Measurements from ENCODE around the gene FYB2. TPM values are rescaled to one million over a fixed set of nuclear protein-coding genes. Genes with fewer than 3 reads are reported as not detected.

FYB2 gene
- total RNA-seq, 1 experiment from 2014 or later: 0.47 TPM

DNA sequence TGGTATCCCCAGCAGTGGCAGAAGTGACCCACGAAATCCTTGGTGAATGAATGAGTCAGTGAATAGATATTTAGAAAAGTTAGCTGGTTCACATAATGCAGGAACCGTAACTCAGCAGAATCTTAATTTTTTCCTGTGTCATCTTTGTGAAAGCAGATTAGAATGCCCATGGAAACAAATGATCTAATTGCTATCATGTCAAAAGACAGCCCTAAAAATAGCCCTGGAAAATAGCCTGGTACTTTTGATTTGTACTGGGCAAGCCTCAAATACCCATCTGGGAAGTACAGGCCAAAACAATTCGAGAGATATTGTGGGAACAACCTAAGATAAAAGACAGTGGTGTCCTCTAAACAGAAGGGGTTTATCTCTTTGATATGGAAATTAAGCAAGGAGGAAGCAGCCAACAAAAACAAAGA, 21.1 kb downstream of the FYB2 start:
- TF ChIP-seq, protein P1, sequence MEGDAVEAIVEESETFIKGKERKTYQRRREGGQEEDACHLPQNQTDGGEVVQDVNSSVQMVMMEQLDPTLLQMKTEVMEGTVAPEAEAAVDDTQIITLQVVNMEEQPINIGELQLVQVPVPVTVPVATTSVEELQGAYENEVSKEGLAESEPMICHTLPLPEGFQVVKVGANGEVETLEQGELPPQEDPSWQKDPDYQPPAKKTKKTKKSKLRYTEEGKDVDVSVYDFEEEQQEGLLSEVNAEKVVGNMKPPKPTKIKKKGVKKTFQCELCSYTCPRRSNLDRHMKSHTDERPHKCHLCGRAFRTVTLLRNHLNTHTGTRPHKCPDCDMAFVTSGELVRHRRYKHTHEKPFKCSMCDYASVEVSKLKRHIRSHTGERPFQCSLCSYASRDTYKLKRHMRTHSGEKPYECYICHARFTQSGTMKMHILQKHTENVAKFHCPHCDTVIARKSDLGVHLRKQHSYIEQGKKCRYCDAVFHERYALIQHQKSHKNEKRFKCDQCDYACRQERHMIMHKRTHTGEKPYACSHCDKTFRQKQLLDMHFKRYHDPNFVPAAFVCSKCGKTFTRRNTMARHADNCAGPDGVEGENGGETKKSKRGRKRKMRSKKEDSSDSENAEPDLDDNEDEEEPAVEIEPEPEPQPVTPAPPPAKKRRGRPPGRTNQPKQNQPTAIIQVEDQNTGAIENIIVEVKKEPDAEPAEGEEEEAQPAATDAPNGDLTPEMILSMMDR (conservative IDR thresholded peaks at IDR 0.05; ENCODE audit: low read depth, low read length): no peak
- no peak for TF ChIP-seq EZH2 (IDR thresholded peaks at IDR 0.05; ENCODE audit: borderline replicate concordance, low read depth, low read length, poor library complexity, severe bottlenecking)
- peaks cover 4% of the 10 kb centered on the region for H3K27me3 ChIP-seq (replicated peaks; ENCODE audit: insufficient read depth, low read depth, low read length, poor library complexity)
- no peaks in the 10 kb centered on the region for H3K4me1 ChIP-seq (ENCODE audit: insufficient read depth, low read length, poor library complexity, severe bottlenecking)
- DNase-seq (ENCODE audit: low spot score): no peak
- H3K4me3 ChIP-seq (ENCODE audit: low read depth, low read length, poor library complexity, severe bottlenecking): no peak overlapping the region
- no peaks in the 10 kb centered on the region for H3K9me3 ChIP-seq (ENCODE audit: low read depth, low read length, poor library complexity, severe bottlenecking)
- no peaks in the 10 kb centered on the region for H3K36me3 ChIP-seq (ENCODE audit: insufficient read depth, low read length, poor library complexity, severe bottlenecking)
- BruUV-seq (replicated peaks): no TSS peak
- CTCF ChIA-PET: no interaction called here
- intact Hi-C loops (cut with micrococcal nuclease; ENCODE audit: unreplicated experiment): no loop called here
- POLR2A ChIA-PET (ENCODE audit: low non-redundant PET): no interaction called here
- H3K27ac ChIP-seq (ENCODE audit: low read depth, low read length, poor library complexity, severe bottlenecking): no peak overlapping the region

DNA sequence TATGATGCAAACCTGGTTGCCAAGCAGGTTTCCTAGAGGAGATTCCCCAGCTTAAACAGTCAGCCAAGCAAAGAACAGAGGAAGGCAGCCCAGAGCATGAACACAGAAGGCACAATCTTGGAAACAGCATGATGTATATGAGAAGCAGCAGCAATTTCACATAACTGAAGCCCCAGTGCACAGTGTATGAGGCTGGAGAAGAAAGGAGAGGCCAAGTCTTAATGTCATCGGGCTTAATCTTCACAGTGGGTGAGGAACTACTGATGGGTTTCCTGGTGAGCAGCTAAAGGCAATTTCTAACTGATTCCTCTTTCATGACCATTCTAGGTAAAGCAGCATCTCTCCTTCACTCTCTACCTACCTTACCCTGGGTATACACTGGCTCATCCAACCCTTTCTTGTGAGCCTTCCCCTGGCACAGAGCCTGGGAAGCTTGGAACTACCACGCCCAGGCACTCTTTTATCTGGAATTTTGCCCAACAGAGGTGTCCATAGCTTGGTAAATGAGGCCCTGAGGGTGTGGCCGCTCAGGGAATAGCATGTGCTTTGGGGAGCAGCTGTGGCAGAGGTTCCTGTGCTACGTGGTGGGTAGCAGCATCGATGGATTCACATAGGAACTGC, 22.0 kb downstream of the FYB2 start:
- intact Hi-C loops (cut with micrococcal nuclease; ENCODE audit: unreplicated experiment): no loop called here
- DNase-seq (ENCODE audit: low spot score): peak; percentile 7
- Histone ChIP-seq H3K4me3 (ENCODE audit: low read depth, low read length, poor library complexity, severe bottlenecking) (no peak overlapping the region), H3K4me1 (ENCODE audit: insufficient read depth, low read length, poor library complexity, severe bottlenecking) (no peaks in the 10 kb centered on the region), H3K27me3 (replicated peaks; ENCODE audit: insufficient read depth, low read depth, low read length, poor library complexity) (peaks cover 4% of the 10 kb centered on the region), H3K9me3 (ENCODE audit: low read depth, low read length, poor library complexity, severe bottlenecking) (no peaks in the 10 kb centered on the region), H3K36me3 (ENCODE audit: insufficient read depth, low read length, poor library complexity, severe bottlenecking) (no peaks in the 10 kb centered on the region), H3K27ac (ENCODE audit: low read depth, low read length, poor library complexity, severe bottlenecking) (no peak overlapping the region)
- ChIA-PET CTCF (no interaction called here), POLR2A (ENCODE audit: low non-redundant PET) (interaction anchor here (0.7 kb wide), 1 partner anchor 29 kb away, joined by 4 read pairs; no protein-coding TSS in a partner anchor)
- no TSS peak for BruUV-seq (replicated peaks)
- no peak for TF ChIP-seq EZH2 (IDR thresholded peaks at IDR 0.05; ENCODE audit: borderline replicate concordance, low read depth, low read length, poor library complexity, severe bottlenecking)
- TF ChIP-seq, protein P1 (conservative IDR thresholded peaks at IDR 0.05; ENCODE audit: low read depth, low read length): no peak

DNA sequence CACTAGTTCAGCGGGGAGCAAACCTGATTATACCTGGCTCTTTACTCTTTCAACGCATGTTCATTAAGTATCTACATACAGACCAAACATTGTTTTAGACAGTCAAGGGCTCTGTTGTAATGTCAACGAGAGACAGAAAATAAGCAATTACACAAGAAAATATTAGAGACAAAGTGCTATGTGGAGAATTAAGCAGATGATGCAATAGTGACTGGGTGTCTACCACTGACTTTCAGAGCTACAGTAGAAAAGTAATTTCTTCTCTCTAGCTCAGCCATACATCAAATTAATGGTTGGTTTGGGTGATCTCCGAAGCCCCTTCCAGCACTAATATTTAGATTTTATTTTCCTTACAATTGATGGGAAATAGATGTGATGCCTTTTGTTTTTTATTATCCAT, 23.3 kb downstream of the FYB2 start:
- no peak for DNase-seq (ENCODE audit: low spot score)
- Histone ChIP-seq H3K27me3 (replicated peaks; ENCODE audit: insufficient read depth, low read depth, low read length, poor library complexity) (peaks cover 4% of the 10 kb centered on the region), H3K27ac (ENCODE audit: low read depth, low read length, poor library complexity, severe bottlenecking) (no peak overlapping the region), H3K4me3 (ENCODE audit: low read depth, low read length, poor library complexity, severe bottlenecking) (no peak overlapping the region), H3K9me3 (ENCODE audit: low read depth, low read length, poor library complexity, severe bottlenecking) (no peaks in the 10 kb centered on the region), H3K36me3 (ENCODE audit: insufficient read depth, low read length, poor library complexity, severe bottlenecking) (no peaks in the 10 kb centered on the region), H3K4me1 (ENCODE audit: insufficient read depth, low read length, poor library complexity, severe bottlenecking) (no peaks in the 10 kb centered on the region)
- intact Hi-C loops (cut with micrococcal nuclease; ENCODE audit: unreplicated experiment): no loop called here
- BruUV-seq (replicated peaks): no TSS peak
- CTCF ChIA-PET: no interaction called here
- POLR2A ChIA-PET (ENCODE audit: low non-redundant PET): no interaction called here
- no peak for TF ChIP-seq EZH2 (IDR thresholded peaks at IDR 0.05; ENCODE audit: borderline replicate concordance, low read depth, low read length, poor library complexity, severe bottlenecking)
- TF ChIP-seq, protein P1 (conservative IDR thresholded peaks at IDR 0.05; ENCODE audit: low read depth, low read length): no peak
